GM08714 (cell line): Measurements from ENCODE around the gene SBNO1.
"Not testable (repeated sequence)": the region's sequence is repeated elsewhere in the genome, so short reads cannot be mapped to it uniquely, and the experiment has no call there.

ENCODE experiments used
- H3K4me3 ChIP-seq: fragments of 200-500 bp; sonication (Bioruptor generic); 2 replicates; pipeline ENCODE4 v1.5.1; 2014; ENCODE audit warnings: mild to moderate bottlenecking, low read length, inconsistent platforms
- ZNF274 ChIP-seq: IDR thresholded peaks from 2 replicates; pipeline ENCODE4 v1.6.1; 2012; ENCODE audit warnings: mild to moderate bottlenecking, low read depth, low read length

SBNO1 gene

DNA sequence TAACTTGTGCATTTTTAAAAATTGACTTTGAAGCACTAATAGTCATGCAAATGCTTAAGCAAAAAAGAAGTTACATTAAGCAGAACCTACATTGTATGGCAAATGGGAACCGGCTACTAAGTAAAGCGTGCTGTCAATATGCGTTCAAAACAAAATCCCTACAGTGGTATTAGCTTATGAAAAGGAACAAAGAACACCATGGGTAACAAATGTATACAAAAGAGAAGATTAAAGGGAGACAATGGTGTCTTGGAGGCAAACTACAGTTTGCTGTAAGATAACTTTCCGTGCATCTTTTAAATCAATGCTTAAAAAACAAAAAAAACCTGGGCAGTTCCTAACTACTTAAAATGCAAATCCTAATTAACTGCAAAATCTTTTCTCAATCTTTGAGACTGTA, 103.5 kb downstream of the SBNO1 start:
- TF ChIP-seq ZNF274 = no peak
- no peak overlapping the region for H3K4me3 ChIP-seq

DNA sequence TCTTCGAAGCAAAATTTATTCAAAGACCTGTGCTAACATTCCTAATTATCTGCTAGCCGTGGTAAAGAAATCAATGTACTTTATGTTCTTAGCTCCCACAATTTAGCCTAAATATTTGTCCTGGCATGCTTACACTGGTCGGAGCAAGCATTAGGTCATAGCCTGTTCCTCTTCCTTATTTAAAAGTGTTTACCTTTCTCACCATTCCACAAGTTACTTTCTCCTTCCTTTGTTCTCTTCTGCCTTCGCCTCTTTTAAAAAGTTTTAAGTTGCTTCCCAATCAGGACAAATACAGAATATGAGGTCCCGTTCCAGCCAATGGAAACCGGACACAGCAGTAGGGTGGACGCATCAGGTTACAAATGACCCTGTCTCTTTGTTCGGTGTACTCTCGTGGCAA, 104.6 kb downstream of the SBNO1 start:
- H3K4me3 ChIP-seq = no peak overlapping the region
- no peak for TF ChIP-seq ZNF274

DNA sequence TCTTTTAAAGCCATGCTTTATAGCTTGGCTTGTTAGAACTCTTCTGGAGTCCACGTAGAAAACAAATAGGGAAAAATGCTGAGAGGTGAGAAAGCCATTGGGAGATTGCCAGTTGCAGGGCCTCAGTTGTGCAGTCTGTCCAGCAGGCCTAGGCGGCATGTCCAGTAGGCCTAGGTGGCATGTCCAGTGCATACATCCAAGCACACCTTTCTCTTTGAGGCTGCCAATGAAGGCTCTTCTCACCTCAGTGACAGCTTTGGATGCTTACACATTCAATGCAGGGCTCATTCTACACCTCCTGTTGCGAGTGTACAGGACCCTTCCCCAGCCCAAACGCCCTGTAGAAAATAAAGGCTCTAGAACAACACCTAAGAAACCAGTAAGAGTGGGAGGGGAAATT, 106.1 kb downstream of the SBNO1 start:
- H3K4me3 ChIP-seq = no peak overlapping the region
- TF ChIP-seq ZNF274 = no peak

DNA sequence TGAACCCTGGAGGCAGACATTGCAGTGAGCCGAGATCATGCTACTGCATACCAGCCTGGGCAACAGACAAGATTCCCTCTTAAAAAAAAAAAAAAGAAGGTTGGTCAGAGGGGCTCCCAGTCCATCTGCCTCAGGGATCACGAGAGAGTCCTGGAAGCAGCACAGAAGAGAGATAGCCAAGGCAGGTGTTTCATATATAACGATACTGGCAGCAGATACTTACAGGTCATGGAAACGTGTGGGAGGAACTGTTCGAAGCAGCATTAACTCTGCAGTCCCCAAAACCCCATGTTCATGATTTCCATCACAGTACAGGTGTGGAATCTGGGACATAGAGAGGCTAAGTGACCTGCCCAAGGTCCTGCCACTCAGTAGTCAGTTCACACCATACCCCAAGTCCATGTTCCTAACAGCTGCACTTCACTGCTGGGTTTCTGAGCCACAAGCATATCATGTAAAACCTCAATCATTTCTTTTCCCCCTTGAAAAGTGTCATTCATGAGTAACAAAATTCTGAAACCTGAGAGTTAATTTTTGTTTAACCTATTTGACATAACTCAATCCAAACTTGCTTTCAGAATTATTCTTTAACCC, 109.7 kb downstream of the SBNO1 start:
- TF ChIP-seq ZNF274 = no peak
- H3K4me3 ChIP-seq = no peak overlapping the region

DNA sequence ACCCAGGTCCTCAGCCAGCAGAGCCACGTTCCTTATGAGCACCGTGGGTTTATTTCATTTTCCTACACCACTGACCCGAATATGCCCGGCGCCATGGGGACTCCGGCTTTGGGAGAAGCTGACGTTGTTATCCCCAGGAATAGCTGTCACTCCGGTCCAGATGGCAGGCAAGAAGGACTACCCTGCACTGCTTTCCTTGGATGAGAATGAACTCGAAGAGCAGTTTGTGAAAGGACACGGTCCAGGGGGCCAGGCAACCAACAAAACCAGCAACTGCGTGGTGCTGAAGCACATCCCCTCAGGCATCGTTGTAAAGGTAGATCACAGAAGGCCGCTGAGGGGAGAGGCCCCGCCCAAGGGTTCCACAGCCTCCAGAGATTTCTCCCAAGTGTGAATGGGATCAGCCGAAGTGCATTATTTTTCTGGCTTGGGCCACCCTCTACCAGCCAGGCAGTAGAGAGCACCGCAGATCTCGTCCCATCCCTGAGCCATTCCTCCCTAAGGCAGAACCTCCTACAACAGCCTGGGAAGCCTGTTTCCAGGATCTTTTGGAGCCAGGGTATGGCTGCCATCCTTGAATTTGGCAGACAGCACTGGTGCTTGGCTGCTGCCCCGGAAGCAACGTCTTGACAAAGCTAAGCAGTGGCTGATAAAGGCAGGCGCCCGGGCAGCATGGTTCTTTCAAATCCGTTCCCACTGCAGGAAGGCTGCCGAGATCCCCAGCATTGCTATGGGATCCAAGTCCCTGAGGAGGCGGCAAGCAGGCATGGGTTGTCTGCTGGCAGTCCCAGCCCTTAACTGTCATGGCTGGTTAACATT, 110.8 kb downstream of the SBNO1 start:
- H3K4me3 ChIP-seq = no peak overlapping the region
- no peak for TF ChIP-seq ZNF274

DNA sequence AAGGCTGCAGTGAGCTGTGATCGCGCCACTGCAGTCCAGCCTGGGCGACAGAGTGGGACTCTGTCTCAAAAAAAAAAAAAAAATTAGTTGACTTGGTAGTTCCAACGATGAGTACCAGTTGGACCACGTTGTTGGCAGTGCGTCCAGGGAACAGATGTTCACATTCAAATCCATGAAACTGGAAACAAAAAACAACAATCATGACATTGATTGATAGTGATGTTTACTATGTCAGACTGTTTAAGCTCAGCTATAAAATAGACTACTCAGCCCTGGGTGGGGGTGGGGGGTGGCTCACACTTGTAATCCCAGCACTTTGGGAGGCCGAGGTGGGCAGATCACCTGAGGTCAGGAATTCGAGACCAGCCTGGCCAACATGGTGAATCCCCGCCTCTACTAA, 112.3 kb downstream of the SBNO1 start:
- not testable (repeated sequence) for H3K4me3 ChIP-seq

DNA sequence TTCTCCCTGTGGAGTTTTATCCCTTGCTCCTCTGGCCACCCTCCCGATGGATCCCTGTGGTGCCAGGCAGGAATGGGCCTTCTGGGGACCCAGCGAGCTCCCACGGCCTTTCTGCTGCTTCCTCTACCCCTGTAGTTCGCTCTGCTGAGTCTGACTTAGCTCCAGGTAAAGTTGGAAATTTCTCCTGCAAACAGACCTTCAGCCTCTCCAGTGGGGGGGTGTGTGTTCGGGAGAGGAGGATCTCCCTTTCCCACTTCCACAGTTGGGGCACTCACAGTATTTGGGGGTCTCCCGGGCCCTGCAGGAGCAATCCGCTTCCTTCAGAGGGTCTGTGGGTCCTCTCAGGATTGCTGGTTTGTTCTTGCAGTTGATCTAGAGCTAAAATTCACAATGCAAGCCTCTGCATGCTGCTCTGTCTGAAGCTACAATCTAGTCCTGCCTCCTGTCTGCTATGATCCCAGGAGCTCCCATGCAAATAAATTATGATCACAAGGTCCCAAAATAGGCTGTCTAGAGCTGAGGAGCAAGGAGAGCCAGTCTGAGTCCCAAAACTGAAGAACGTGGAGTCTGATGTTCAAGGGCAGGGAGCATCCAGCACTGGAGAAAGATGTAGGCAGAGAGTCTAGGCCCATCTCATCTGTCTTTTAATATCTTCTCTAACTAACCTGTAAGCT, 113.1 kb downstream of the SBNO1 start:
- no peak for TF ChIP-seq ZNF274
- no peak overlapping the region for H3K4me3 ChIP-seq

DNA sequence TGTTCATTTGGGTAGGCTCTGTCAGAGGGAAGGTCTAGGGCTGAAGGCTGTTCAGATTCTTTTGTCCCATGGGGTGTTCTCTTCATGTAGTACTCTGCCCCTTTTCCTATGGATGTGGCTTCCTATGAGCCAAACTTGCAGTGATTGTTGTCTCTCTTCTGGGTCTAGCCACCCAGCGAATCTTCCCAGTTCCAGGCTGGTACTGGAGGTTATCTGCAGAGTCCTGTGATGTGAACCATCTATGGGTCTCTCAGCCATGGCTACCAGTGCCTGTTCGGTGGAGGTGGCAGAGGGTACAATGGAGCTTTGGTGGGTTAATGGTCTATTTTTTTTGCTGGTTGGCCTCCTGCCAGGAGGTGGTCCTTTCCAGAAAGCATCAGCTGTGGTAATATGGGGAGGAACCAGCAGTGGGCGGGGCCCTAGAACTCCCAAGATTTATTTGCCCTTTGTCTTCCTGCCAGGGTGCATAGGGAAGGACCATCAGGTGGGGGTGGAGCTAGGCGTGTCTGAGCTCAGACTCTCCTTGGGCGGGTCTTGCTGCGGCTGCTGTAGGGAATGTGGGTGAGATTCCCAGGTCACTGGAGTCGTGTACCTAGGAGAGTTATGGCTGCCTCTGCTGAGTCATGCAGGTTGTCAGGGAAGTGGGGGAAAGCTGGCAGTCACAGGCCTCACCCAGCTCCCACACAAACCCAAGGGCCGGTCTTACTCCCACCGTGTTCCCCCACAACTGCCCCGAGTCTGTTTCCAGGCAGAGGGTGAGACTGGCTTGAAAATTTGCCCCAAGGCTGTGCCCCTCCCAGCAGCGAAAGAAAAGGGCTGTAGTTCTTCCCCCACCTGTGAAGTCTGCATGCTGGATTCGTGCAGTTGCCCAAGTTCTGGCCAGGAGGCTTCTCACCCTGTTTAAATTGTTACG, 113.9 kb downstream of the SBNO1 start:
- H3K4me3 ChIP-seq = no peak overlapping the region
- no peak for TF ChIP-seq ZNF274

DNA sequence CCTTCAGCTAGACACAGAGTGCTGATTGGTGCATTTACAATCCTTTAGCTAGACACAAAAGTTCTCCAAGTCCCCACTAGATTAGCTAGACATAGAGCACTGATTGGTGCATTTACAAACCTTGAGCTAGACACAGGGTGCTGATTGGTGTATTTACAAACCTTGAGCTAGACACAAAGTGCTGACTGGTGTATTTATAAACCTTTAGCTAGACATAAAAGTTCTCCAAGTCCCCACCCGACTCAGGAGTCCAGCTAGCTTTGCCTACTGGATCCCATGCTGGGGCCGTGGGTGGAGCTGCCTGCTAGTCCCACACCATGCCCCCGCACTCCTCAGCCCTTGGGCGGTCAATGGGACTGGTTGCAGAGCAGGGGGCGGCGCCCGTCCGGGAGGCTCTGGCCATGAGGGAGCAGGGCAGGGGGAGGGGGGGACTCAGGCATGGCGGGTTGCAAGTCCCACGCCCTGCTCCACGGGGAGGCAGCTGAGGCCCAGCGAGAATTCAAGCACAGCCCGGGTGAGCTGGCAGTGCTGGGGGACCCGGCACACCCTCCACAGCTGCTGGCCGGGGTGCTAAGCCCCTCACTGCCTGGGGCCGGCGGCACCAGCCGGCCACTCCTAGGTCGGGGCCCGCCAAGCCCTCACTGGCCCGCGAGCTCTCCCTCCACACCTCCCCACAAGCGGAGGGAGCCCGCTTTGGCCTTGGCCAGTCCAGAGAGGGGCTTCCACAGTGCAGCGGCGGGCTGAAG, 115.5 kb downstream of the SBNO1 start:
- not testable (repeated sequence) for H3K4me3 ChIP-seq

DNA sequence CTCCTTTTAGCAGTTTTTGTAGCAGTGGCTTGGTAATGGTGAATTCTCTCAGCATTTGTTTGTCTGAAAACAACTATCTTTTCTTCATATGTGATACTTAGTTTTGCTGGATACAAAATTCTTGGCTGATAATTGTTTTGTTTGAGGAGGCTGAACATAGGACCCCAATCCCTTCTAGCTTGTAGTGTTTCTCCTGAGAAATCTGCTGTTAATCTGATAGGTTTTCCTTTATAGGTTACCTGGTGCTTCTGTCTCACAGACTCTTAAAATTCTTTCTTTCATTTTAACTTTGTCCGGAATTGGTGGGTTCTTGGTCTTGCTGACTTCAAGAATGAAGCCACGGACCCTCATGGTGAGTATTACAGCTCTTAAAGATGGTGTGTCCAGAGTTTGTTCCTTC, 116.5 kb downstream of the SBNO1 start:
- not testable (repeated sequence) for H3K4me3 ChIP-seq

DNA sequence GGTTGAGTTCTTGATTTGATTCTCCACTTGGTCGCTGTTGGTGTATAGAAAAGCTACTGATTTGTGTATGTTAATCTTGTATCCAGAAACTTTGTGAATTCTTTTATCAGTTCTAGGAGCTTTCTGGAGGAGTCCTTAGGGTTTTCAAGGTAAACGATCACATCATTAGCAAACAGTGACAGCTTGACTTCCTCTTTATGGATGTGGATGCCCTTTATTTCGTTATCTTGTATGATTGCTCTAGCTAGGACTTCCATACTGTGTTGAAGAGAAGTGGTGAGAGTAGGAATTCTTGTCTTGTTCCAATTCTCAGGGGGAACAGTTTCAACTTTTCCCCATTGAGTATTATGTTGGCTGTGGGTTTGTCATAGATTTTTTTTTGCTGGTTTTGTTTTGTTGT, 119.0 kb downstream of the SBNO1 start:
- TF ChIP-seq ZNF274 = no peak
- H3K4me3 ChIP-seq = no peak overlapping the region

DNA sequence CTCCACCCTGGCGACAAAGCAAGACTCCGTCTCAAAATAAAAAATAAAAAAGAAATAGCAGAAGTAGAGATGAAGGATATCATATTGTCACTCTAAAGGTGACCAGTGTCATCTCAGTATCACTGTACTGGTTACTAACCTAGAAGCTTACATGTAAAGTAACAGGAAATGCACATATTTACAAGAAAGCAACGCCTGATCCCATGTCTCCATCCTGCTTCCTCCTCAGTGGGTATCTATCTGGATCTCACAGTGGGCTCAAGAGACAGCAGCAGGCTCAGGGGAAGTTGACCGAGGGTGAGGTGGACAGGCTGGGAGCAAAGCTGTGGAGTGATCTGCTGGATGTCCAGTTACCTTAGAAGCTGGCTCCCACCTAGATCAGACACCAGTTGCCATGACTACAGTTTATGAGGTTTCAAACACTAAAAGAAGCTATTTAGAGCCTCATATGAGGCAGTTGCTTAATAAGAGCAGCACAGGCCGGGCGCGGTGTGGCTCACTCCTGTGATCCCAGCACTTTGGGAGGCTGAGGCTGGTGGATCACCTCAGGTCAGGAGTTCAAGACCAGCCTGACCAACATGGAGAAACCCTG, 120.9 kb downstream of the SBNO1 start:
- H3K4me3 ChIP-seq = no peak overlapping the region
- TF ChIP-seq ZNF274 = no peak

DNA sequence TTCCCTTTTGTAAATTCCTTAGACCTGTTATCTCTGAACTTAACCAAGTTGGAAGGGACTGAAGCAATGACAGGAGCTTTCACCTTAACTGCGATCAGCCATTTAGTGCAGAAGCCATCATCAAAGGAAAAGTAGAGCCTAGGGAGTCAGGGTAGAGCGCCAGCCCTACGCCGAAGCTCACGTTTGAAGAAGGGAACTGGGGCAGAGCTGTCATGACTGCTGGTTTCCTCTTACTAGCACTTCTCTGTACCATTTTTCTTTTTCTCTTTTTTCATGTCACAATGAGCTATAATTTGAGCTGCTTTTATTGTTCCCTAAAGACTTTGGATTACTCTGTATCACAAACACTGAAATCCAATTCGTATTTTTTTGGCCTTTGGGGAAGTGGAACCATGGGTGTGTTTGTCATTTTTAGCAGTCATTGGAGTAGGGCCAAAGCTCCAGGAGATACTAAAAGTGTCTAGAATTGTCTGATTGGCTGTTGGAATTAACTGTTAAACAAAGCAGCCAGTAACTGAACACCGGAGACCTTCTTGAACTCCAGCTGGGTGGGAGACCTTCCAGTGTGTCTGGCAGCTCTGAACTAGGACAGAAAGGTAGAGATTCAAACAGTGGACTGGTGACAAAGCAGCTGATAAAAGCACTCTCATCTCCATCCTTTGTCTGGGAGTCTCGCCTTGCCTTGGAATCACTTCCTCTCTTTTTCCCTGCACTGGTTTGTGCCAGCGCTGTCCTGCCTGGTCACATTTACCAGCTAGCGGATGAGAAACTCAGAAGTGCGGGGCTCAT, 122.3 kb downstream of the SBNO1 start:
- H3K4me3 ChIP-seq = no peak overlapping the region
- no peak for TF ChIP-seq ZNF274
